NCI-H446 treated with DMSO at 0.1 percent for 48 hours (cell line): ENCODE data around the gene ATL2.
"Not testable (repeated sequence)": the region's sequence is repeated elsewhere in the genome, so short reads cannot be mapped to it uniquely, and the experiment has no call there.

Experiments
- DNase-seq: peaks from one replicate; lab custom pipeline; 2025; lab: John Stamatoyannopoulos, UW

The ATL2 gene

DNA sequence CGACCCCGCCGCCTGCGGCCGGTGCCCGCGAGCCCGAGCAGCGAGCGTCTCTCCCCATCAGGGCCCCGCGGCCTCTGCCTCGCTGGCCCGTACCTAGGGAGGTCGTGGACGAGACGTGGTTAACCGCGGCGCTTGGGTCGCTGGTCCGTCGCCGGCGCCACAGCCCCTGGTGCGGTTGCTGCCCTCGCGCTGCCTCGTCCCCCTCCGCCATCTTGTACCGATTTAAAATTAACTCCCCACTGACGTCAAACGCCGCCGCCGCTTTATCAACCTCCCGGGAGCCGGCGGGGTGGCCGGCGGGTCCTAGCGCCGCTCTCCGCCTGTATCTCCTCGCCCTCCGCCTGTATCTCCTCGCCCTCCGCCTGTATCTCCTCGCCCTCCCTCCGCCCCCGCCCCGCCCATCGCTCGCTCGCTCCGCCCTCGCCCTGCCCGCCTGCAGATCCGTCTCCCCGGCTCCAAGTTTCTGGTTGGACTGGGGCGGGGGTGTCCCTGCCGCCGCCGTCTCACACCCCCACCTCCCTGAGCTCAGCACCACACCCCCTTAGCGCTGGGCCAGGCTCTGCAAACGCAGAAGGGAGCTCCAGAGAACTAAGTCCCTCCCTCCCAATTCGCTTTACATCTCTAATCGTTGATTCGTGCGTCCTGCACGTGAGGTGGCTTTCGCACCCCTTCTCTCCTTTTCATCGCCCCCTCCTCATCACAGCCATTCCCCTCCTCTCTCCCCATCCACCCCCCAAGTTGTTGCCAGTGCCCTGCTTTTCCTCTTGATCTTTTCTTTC lies at the start of gene ATL2:
Gene ATL2, minus strand, starts transcription at position 224 of the 779 bp plus-strand sequence. Its CDS starts 13 bp downstream, at position 211.
- peak; percentile 93 for DNase-seq

DNA sequence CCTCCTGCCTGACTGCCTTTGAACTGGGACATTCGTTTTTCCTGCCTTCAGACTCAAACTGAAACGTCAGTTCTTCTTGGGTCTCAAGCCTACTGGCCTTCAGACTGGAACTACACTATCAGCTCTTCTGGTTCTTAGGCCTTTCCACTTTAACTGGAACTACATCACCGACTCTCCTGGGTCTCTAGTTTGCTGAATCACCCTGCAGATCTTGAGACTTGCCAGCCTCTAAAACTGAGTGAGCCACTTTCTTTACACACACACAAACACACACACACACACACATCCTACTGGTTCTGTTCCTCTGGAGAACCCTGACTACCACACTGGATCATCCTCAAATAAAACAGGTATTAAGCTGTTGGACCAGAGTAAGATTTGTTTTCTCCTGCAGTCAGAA lies 46.7 kb upstream of the ATL2 start:
- no peak for DNase-seq

- DNase-seq, result no peak
These were observed 44.4 kb upstream of the ATL2 start for GRCh38 chr2:38421274-38422056.

GRCh38 chr2:38419499-38419898 lies 42.4 kb upstream of the ATL2 start:
- no peak for DNase-seq

GRCh38 chr2:38418735-38419134 lies 41.7 kb upstream of the ATL2 start:
- DNase-seq, result no peak

DNA sequence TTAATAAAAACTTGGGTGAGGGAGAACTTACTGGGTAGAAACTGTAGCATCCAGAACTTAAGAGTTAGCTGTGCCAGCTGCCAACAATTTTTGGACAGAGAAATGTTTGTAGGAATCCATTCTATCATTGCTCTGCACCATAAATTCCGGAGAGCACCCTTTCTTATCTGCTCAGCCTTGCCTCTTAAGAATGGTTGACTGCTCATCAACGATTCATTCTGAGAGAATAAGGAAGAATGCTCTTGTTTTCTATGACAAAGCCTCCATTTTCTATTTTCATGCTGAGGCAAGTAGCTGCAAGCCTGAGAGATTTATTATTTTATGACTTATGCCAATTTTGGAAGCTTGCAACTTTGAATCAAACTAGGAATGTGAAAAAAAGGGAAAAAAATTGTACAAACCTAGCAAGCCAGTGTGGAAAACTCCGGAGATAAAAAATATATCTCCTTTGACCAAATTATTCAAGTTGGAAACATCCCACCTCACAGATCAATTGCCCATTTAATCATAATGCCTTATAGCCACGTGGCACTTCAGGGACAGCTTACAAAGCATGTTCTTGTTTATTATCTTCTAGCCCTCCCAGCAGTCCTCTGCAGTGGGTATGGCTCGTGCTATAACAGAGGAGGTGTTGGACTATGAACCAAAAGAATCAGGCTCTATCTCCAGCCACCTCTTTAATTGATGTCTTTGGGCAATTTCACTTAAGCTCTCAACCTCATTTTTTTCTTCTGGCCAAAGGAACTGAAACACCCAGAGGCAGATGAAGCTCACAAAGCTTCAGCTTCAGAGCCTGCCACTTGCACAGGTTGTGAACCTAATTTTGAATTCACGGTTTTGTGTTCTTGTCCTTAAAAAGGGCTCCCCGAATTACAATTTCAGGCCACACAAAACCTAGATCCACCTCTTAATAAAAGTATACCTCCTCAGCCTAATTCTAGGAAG lies 40.9 kb upstream of the ATL2 start:
- DNase-seq, result no peak

DNA sequence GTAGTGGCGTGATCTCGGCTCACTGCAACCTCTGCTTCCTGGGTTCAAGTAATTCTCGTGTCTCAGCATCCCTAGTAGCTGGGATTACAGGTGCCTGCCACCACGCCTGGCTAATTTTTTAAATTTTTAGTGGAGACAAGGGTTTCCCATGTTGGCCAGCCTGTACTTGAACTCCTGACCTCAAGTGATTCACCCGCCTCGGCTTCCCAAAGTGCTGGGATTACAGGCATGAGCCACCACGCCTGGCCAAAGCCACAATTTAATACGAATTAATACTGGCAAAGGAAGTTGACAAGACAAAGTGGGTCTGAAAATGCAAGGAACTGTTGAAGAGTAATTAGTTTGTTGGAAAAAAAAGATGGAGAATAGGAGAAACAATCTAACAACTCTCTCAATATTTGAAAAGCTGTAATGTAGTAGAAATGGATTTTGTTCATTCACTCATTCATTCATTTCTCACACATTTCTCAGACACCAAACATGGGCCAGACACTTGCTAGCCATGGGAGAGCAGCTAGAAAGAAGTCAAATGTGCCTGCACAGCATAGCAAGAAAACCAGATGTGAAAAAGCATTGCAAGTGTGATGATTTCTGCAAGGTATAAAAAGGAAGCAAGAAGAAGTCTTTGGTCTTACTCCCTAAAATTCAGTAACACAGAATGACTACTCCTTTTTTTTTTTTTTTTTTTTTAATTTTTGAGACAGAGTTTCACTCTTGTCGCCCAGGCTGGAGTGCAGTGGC lies 39.4 kb upstream of the ATL2 start:
- DNase-seq, result no peak

DNA sequence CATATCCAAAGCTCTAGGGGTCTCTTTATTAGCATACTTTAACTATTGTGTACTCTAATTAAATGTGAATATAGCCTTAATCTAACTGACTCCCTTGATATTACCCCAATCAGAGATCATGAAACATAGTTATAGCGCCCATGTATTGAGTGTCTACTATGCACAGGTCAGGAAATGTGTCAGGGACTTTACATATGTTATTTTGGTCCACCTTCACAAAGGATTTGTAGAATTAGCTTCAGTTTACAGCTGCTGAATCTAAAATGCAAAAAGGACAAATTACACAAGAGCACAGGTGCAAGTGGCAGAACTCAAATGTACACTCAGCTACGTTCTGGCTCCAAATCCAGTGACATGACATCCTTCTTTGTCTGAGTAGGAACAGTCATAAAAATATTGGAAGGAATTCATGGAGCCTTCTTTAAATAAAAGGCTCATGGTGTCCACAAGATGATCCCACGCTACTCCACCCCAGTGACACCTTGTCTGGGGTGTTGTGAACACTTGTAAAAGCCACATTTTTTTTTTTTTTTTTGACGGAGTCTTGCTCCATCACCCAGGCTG lies 38.7 kb upstream of the ATL2 start:
- DNase-seq, result no peak

- DNase-seq, result no peak
These were observed 38.0 kb upstream of the ATL2 start for GRCh38 chr2:38415023-38415422.

- DNase-seq, result not testable (repeated sequence)
These were observed 35.3 kb upstream of the ATL2 start for GRCh38 chr2:38412235-38412871.

GRCh38 chr2:38409156-38410102 lies 32.4 kb upstream of the ATL2 start:
- DNase-seq, result no peak

- DNase-seq, result no peak
These were observed 30.1 kb upstream of the ATL2 start for GRCh38 chr2:38407111-38407682.

DNA sequence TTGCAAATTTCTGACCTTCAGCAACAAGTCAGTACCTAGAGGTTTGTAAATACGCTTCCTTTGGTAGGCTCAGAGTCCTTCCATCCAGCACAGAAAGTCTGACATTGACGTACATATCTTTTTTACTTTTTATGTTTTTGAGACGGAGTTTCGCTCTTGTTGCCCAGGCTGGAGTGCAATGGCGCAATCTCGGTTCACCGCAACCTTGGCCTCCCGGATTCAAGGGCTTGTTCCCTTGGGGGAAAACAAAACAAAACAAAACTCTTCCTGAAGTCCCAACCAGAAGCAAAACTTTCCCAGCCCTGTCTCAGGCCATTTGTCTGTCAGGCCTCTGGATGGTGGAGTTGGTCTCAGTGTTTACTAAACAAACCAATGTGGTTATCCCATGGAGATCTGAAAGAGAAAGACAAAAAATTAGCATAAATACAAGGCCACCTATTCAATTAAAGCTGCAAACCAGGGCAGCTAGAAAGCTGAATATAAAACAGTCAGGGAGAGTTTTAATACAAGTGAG lies 29.6 kb upstream of the ATL2 start:
- no peak for DNase-seq

- DNase-seq, result no peak
These were observed 29.0 kb upstream of the ATL2 start for GRCh38 chr2:38405917-38406596.

GRCh38 chr2:38400513-38400912 lies 23.4 kb upstream of the ATL2 start:
- DNase-seq, result no peak

DNA sequence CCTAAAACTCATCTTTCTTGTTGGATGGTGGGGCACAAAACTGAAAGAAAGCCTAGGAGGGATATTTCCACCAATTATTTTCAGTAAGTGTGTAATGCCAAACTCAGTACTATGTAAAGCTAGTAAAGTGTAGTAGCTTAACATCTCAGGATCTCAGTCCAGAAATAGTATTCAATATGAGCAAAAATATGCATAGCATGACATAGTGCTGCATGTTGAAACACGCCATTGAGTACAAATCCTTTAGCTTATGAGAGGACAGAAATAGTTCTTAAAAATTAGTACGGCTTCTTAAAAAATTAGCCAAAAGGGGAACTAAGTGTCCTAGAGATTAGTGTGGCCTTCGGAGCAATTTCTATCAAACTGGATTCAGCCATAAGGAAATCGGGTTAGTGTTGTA lies 21.7 kb upstream of the ATL2 start:
- no peak for DNase-seq

DNA sequence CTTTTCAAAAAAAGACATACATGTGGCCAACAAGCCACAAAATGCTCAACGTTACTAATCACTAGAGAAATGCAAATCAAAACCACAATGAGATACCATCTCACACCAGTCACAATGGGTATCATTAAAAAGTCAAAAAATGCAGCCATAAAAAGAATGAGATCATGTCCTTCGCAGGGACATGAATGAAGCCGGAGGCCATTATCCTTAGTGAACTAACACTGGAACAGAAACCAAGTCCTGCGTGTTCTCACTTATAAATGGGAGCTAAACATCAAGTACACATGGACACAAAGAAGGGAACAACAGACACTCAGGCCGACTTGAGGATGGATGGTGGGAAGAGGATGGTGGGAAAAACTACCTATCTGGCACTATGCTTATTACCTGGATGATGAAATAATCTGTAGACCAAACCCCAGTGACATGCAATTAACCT lies 17.8 kb upstream of the ATL2 start:
- DNase-seq, result no peak

GRCh38 chr2:38394041-38394440 lies 17.0 kb upstream of the ATL2 start:
- DNase-seq, result no peak
